ENCODE results near the gene TMEM200A.

GRCh38 chr6:130482645-130483390 lies 117.0 kb downstream of the TMEM200A start:
- TF ChIP-seq CTCF (IDR thresholded peaks at IDR 0.05 in 4 of 5, conservative IDR thresholded peaks at IDR 0.05 in 1 of 5): no peak
- TF ChIP-seq POLR2A (IDR thresholded peaks at IDR 0.05): no peak
